Measurements from ENCODE around the gene DAPL1. TPM values are rescaled to one million over a fixed set of nuclear protein-coding genes. Genes with fewer than 3 reads are reported as not detected.

Gene DAPL1
- polyA plus RNA-seq, 3 donors, result not detected

DNA sequence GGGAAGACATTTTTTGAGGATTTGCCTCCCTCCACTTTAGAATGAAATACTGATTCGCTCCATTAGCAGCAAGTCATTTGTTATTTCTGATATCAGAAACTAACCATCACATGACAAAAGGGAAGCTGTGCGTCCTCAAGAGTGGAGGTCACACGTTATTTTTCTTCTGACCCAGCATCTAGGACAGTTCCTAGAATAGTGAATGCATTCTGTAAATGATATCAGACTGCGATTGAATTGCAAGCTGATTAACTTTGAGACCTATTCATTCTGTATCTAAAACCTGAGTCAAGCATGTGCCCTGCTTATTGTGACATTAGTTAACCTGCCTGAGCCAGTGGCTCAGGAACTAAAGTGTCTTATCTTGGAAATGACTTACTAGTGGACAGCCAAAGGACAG is 10.1 kb downstream of the DAPL1 start:
- WGBS (ENCODE audit: insufficient coverage), result 81% methylated on average over 3 of the region's 4 CpGs
- Histone ChIP-seq H3K9ac (ENCODE audit: insufficient read depth, low read length, poor library complexity, severe bottlenecking) (no peak overlapping the region), H3K9me3 (replicated peaks in 1 of 2; ENCODE audit: control insufficient read depth in 1 of 2, insufficient read depth in 1 of 2, low read length in 2 of 2) (no peaks in the 10 kb centered on the region), H3K27ac (ENCODE audit: low read depth in 1 of 2, low read length in 2 of 2) (no peak overlapping the region), H3K79me2 (ENCODE audit: insufficient read depth, low read length) (no peaks in the 10 kb centered on the region), H3K4me1 (ENCODE audit: control insufficient read depth in 1 of 2, insufficient read depth in 2 of 2, low read length in 2 of 2) (no peaks in the 10 kb centered on the region), H3K4me3 (replicated peaks in 1 of 3; ENCODE audit: low read depth in 2 of 3, low read length in 3 of 3) (no peak overlapping the region), H3K4me2 (replicated peaks; ENCODE audit: extremely low read depth, low read length, poor library complexity, severe bottlenecking) (no peak overlapping the region), H2AFZ (ENCODE audit: insufficient read depth, low read depth, low read length, poor library complexity, severe bottlenecking) (no peak overlapping the region), H3K27me3 (ENCODE audit: control insufficient read depth in 2 of 2, insufficient read depth in 2 of 2, low read length in 2 of 2) (no peaks in the 10 kb centered on the region), H3K36me3 (replicated peaks in 1 of 2; ENCODE audit: control insufficient read depth in 1 of 2, insufficient read depth in 2 of 2, low read length in 2 of 2) (no peaks in the 10 kb centered on the region), H4K20me1 (ENCODE audit: insufficient read depth, low read length) (no peaks in the 10 kb centered on the region)
- no peaks in the 10 kb centered on the region for H3K36me3 Mint-ChIP-seq
- no peak overlapping the region for H3K4me3 Mint-ChIP-seq
- TF ChIP-seq, protein P1, sequence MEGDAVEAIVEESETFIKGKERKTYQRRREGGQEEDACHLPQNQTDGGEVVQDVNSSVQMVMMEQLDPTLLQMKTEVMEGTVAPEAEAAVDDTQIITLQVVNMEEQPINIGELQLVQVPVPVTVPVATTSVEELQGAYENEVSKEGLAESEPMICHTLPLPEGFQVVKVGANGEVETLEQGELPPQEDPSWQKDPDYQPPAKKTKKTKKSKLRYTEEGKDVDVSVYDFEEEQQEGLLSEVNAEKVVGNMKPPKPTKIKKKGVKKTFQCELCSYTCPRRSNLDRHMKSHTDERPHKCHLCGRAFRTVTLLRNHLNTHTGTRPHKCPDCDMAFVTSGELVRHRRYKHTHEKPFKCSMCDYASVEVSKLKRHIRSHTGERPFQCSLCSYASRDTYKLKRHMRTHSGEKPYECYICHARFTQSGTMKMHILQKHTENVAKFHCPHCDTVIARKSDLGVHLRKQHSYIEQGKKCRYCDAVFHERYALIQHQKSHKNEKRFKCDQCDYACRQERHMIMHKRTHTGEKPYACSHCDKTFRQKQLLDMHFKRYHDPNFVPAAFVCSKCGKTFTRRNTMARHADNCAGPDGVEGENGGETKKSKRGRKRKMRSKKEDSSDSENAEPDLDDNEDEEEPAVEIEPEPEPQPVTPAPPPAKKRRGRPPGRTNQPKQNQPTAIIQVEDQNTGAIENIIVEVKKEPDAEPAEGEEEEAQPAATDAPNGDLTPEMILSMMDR (IDR thresholded peaks at IDR 0.05), result no peak
- peaks cover 0 to 3% (median 2%) of the 10 kb centered on the region in 3 donors for H3K27me3 Mint-ChIP-seq (ENCODE audit: low read depth in 3 of 3)
- H3K27ac Mint-ChIP-seq, result no peak overlapping the region
- H3K4me1 Mint-ChIP-seq, result no peaks in the 10 kb centered on the region
- no peak for DNase-seq
- H3K9me3 Mint-ChIP-seq, result no peaks in the 10 kb centered on the region
- intact Hi-C loops (cut with micrococcal nuclease), result no loop called here

DNA sequence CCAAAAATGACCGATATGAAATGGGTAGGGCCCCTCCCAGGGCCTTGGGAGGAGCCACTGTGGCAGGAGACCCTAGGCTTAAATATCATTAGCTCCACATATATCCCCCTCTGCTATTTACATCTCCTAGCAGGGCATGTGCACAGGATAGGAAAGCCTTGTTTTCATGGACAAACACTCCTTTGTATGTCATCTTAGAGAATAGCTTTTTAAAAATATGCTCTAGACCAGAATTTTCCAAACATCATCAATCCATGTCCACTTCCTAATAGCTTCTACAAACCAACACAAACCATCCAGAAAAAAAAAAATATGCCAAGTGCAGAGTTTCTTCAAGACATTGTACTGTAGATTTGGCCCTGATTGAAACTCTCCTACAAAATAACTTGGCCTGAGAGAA is 10.8 kb downstream of the DAPL1 start:
- no peak for DNase-seq
- no peaks in the 10 kb centered on the region for H3K27me3 ChIP-seq (ENCODE audit: control insufficient read depth in 2 of 2, insufficient read depth in 2 of 2, low read length in 2 of 2)
- H4K20me1 ChIP-seq (ENCODE audit: insufficient read depth, low read length), result no peaks in the 10 kb centered on the region
- no peak overlapping the region for H3K4me3 Mint-ChIP-seq
- H3K36me3 ChIP-seq (replicated peaks in 1 of 2; ENCODE audit: control insufficient read depth in 1 of 2, insufficient read depth in 2 of 2, low read length in 2 of 2), result no peaks in the 10 kb centered on the region
- WGBS (ENCODE audit: insufficient coverage), result no CpG with 5 or more reads among the region's 1 CpG
- intact Hi-C loops (cut with micrococcal nuclease), result no loop called here
- no peak overlapping the region for H2AFZ ChIP-seq (ENCODE audit: insufficient read depth, low read depth, low read length, poor library complexity, severe bottlenecking)
- H3K4me1 ChIP-seq (ENCODE audit: control insufficient read depth in 1 of 2, insufficient read depth in 2 of 2, low read length in 2 of 2), result no peaks in the 10 kb centered on the region
- no peak overlapping the region for H3K27ac ChIP-seq (ENCODE audit: low read depth in 1 of 2, low read length in 2 of 2)
- no peak overlapping the region for H3K4me3 ChIP-seq (replicated peaks in 1 of 3; ENCODE audit: low read depth in 2 of 3, low read length in 3 of 3)
- H3K9me3 ChIP-seq (replicated peaks in 1 of 2; ENCODE audit: control insufficient read depth in 1 of 2, insufficient read depth in 1 of 2, low read length in 2 of 2), result no peaks in the 10 kb centered on the region
- H3K36me3 Mint-ChIP-seq, result no peaks in the 10 kb centered on the region
- no peaks in the 10 kb centered on the region for H3K79me2 ChIP-seq (ENCODE audit: insufficient read depth, low read length)
- TF ChIP-seq, protein P1 (IDR thresholded peaks at IDR 0.05), result no peak
- no peak overlapping the region for H3K4me2 ChIP-seq (replicated peaks; ENCODE audit: extremely low read depth, low read length, poor library complexity, severe bottlenecking)
- H3K9me3 Mint-ChIP-seq, result no peaks in the 10 kb centered on the region
- H3K9ac ChIP-seq (ENCODE audit: insufficient read depth, low read length, poor library complexity, severe bottlenecking), result no peak overlapping the region
- no peaks in the 10 kb centered on the region for H3K4me1 Mint-ChIP-seq
- H3K27me3 Mint-ChIP-seq (ENCODE audit: low read depth in 3 of 3), result peaks cover 0 to 4% (median 2%) of the 10 kb centered on the region in 3 donors
- no peak overlapping the region for H3K27ac Mint-ChIP-seq

Data from CD14-positive monocyte (primary cell).